H9 (cell line): ENCODE results near the gene OSBPL10. TPM values are rescaled to one million over a fixed set of nuclear protein-coding genes. Genes with fewer than 3 reads are reported as not detected.

Source experiments
- DNase-seq: peaks from one replicate; pipeline ENCODE4 v3.0.0-alpha.2; 2017
- H2AFZ ChIP-seq: one replicate; pipeline ENCODE4 v1.6.1; 2013; ENCODE audit warnings: mild to moderate bottlenecking, low read length, control low read depth, moderate library complexity
- H2AK5ac ChIP-seq: 2 replicates; pipeline ENCODE4 v1.6.1; 2013; ENCODE audit warnings: low read length, control low read depth, mixed read lengths; ENCODE audit not compliant: insufficient read length
- H2BK120ac ChIP-seq: one replicate; pipeline ENCODE4 v1.6.1; 2013; ENCODE audit warnings: low read depth, mild to moderate bottlenecking, low read length, control low read depth, inconsistent platforms; ENCODE audit not compliant: poor library complexity, severe bottlenecking
- H2BK12ac ChIP-seq: 2 replicates; pipeline ENCODE4 v1.6.1; 2013; ENCODE audit warnings: low read length, control low read depth, mixed read lengths, low read depth; ENCODE audit not compliant: insufficient read length
- H2BK15ac ChIP-seq: 2 replicates; pipeline ENCODE4 v1.6.1; 2013; ENCODE audit warnings: low read depth, low read length, control low read depth
- H2BK20ac ChIP-seq: one replicate; pipeline ENCODE4 v1.6.1; 2013; ENCODE audit warnings: low read depth, mild to moderate bottlenecking, low read length, control low read depth, inconsistent platforms; ENCODE audit not compliant: poor library complexity, severe bottlenecking
- H2BK5ac ChIP-seq: 2 replicates; pipeline ENCODE4 v1.6.1; 2013; ENCODE audit warnings: low read length, control low read depth, mixed read lengths; ENCODE audit not compliant: insufficient read length
- H3K14ac ChIP-seq: 2 replicates; pipeline ENCODE4 v1.6.1; 2013; ENCODE audit warnings: low read length, control low read depth; ENCODE audit not compliant: insufficient read depth
- H3K18ac ChIP-seq: 2 replicates; pipeline ENCODE4 v1.6.1; 2013; ENCODE audit warnings: low read depth, mild to moderate bottlenecking, mixed read lengths, low read length, control low read depth; ENCODE audit not compliant: insufficient read length
- H3K23ac ChIP-seq: 2 replicates; pipeline ENCODE4 v1.6.1; 2013; ENCODE audit warnings: low read length, control low read depth, mixed read lengths, low read depth; ENCODE audit not compliant: insufficient read length
- H3K23me2 ChIP-seq: 2 replicates; pipeline ENCODE4 v1.6.1; 2013; ENCODE audit warnings: low read depth, mild to moderate bottlenecking, mixed read lengths, low read length, control low read depth; ENCODE audit not compliant: insufficient read length, poor library complexity, severe bottlenecking
- H3K27ac ChIP-seq: 2 replicates; pipeline ENCODE4 v1.5.1; 2013; ENCODE audit warnings: low read length, control low read depth, mixed read lengths, low read depth; ENCODE audit not compliant: insufficient read length
- H3K27me3 ChIP-seq: 2 replicates; pipeline ENCODE4 v1.6.1; 2013; ENCODE audit warnings: low read length, control low read depth, inconsistent platforms; ENCODE audit not compliant: insufficient read depth
- H3K4ac ChIP-seq: 2 replicates; pipeline ENCODE4 v1.6.1; 2013; ENCODE audit warnings: low read depth, mild to moderate bottlenecking, control low read depth, inconsistent platforms, low read length, moderate library complexity
- H3K4me1 ChIP-seq: 2 replicates; pipeline ENCODE4 v1.6.1; 2013; ENCODE audit warnings: low read length, control low read depth, inconsistent platforms; ENCODE audit not compliant: insufficient read depth
- H3K4me2 ChIP-seq: 2 replicates; pipeline ENCODE4 v1.6.1; 2013; ENCODE audit warnings: low read length, control low read depth, mixed read lengths; ENCODE audit not compliant: insufficient read length, insufficient read depth
- H3K56ac ChIP-seq: 2 replicates; pipeline ENCODE4 v1.6.1; 2013; ENCODE audit warnings: low read depth, mild to moderate bottlenecking, mixed read lengths, low read length, control low read depth; ENCODE audit not compliant: insufficient read length
- H3K79me1 ChIP-seq: 2 replicates; pipeline ENCODE4 v1.6.1; 2013; ENCODE audit warnings: low read depth, mild to moderate bottlenecking, moderate library complexity, low read length, control low read depth, inconsistent platforms; ENCODE audit not compliant: insufficient read depth, poor library complexity, severe bottlenecking
- H3K79me2 ChIP-seq: 2 replicates; pipeline ENCODE4 v1.6.1; 2013; ENCODE audit warnings: low read length, control low read depth, inconsistent platforms; ENCODE audit not compliant: insufficient read depth
- H3K9ac ChIP-seq: 2 replicates; pipeline ENCODE4 v1.6.1; 2013; ENCODE audit warnings: low read length, control low read depth, mixed read lengths; ENCODE audit not compliant: insufficient read length; ENCODE audit errors: extremely low read depth
- H3K9me3 ChIP-seq: one replicate; pipeline ENCODE4 v1.6.1; 2013; ENCODE audit warnings: low read depth, low read length, inconsistent platforms; ENCODE audit not compliant: control insufficient read depth
- H3T11ph ChIP-seq: one replicate; pipeline ENCODE4 v1.6.1; 2013; ENCODE audit warnings: mild to moderate bottlenecking, low read length, control low read depth, inconsistent platforms
- H4K20me1 ChIP-seq: one replicate; pipeline ENCODE4 v1.6.1; 2013; ENCODE audit not compliant: control insufficient read depth, insufficient read length, insufficient read depth
- H4K5ac ChIP-seq: 2 replicates; pipeline ENCODE4 v1.6.1; 2013; ENCODE audit warnings: low read depth, mild to moderate bottlenecking, mixed read lengths, low read length, control low read depth; ENCODE audit not compliant: insufficient read length
- H4K8ac ChIP-seq: replicated peaks from 2 replicates; pipeline ENCODE4 v1.6.1; 2013; ENCODE audit warnings: low read length, control low read depth, mixed read lengths, low read depth; ENCODE audit not compliant: insufficient read length
- H4K91ac ChIP-seq: 2 replicates; pipeline ENCODE4 v1.6.1; 2013; ENCODE audit warnings: low read depth, mild to moderate bottlenecking, moderate library complexity, mixed read lengths, low read length, control low read depth; ENCODE audit not compliant: insufficient read length
- H3K27ac Mint-ChIP-seq, 3 experiments: 2 replicates in 2 of 3; 3 replicates in 1 of 3; pipeline ENCODE4 v1.8.0; 2020 to 2021; ENCODE audit warnings: mixed read lengths in 3 of 3, mild to moderate bottlenecking in 1 of 3, moderate library complexity in 1 of 3
- H3K27me3 Mint-ChIP-seq: 2 replicates; pipeline ENCODE4 v1.8.0; 2021; ENCODE audit warnings: low read depth, mild to moderate bottlenecking, moderate library complexity, mixed read lengths
- H3K36me3 Mint-ChIP-seq, 3 experiments: 2 replicates in 2 of 3; 3 replicates in 1 of 3; pipeline ENCODE4 v1.8.0; 2020 to 2021; ENCODE audit warnings: low read depth in 3 of 3, mixed read lengths in 3 of 3; ENCODE audit not compliant: insufficient read depth in 1 of 3
- H3K4me1 Mint-ChIP-seq, 2 experiments: 2 replicates each; pipeline ENCODE4 v1.8.0; 2020; ENCODE audit warnings: mixed read lengths in 2 of 2
- H3K4me3 Mint-ChIP-seq, 2 experiments: 2 replicates in 1 of 2; 3 replicates in 1 of 2; pipeline ENCODE4 v1.8.0; 2020 to 2021; ENCODE audit warnings: mild to moderate bottlenecking in 2 of 2, mixed read lengths in 2 of 2, moderate library complexity in 1 of 2
- H3K9me3 Mint-ChIP-seq, 2 experiments: 2 replicates in 1 of 2; 3 replicates in 1 of 2; pipeline ENCODE4 v1.8.0; 2020; ENCODE audit warnings: mild to moderate bottlenecking in 2 of 2, mixed read lengths in 2 of 2, moderate library complexity in 1 of 2
- WGBS: extraction: QIAGEN DNeasy Blood & Tissue Kit; methylation state at CpG from one replicate; pipeline ENCODE4 v1.1.7; 2013; ENCODE audit warnings: missing lambda C conversion rate, low lambda C conversion rate, mixed read lengths; ENCODE audit not compliant: insufficient read length; ENCODE audit errors: extremely low coverage; 5-methylcytosine and 5-hydroxymethylcytosine counted together
- total RNA-seq: library from RNA; stranded (reverse); gene quantifications from 2 replicates; pipeline ENCODE4 v1.2.1, GENCODE V29; 2021
- TF ChIP-seq, protein P1 (sequence below): fragments of 200-600 bp; sonication (generic); conservative IDR thresholded peaks from 3 replicates; pipeline ENCODE4 v1.8.0; 2021; ENCODE audit warnings: antibody characterized with exemption, mild to moderate bottlenecking

The OSBPL10 gene
- total RNA-seq, 1 experiment from 2014 or later, result 42.7 TPM

- H3K4me3 Mint-ChIP-seq, result no peak overlapping the region
- H3K27me3 Mint-ChIP-seq, result no peaks in the 10 kb centered on the region
- Histone ChIP-seq H3K79me1 (no peaks in the 10 kb centered on the region), H4K91ac (no peak overlapping the region), H2BK20ac (no peak overlapping the region), H3K79me2 (no peaks in the 10 kb centered on the region), H3K9me3 (no peaks in the 10 kb centered on the region), H3K9ac (no peak overlapping the region), H2BK12ac (no peak overlapping the region), H3K4me2 (no peak overlapping the region), H4K20me1 (no peaks in the 10 kb centered on the region), H3K27ac (no peak overlapping the region), H3K27me3 (no peaks in the 10 kb centered on the region), H3K4ac (no peak overlapping the region), H3K4me1 (no peaks in the 10 kb centered on the region), H2BK5ac (no peak overlapping the region), H4K5ac (no peak overlapping the region), H2BK15ac (no peak overlapping the region), H3K56ac (no peak overlapping the region), H3K23ac (no peak overlapping the region), H2AFZ (no peak overlapping the region), H3T11ph (no peak overlapping the region), H2AK5ac (no peak overlapping the region), H3K14ac (no peak overlapping the region), H3K23me2 (no peaks in the 10 kb centered on the region), H2BK120ac (no peak overlapping the region), H3K18ac (no peak overlapping the region), H4K8ac (no peak overlapping the region)
- no peak for DNase-seq
- TF ChIP-seq, protein P1, sequence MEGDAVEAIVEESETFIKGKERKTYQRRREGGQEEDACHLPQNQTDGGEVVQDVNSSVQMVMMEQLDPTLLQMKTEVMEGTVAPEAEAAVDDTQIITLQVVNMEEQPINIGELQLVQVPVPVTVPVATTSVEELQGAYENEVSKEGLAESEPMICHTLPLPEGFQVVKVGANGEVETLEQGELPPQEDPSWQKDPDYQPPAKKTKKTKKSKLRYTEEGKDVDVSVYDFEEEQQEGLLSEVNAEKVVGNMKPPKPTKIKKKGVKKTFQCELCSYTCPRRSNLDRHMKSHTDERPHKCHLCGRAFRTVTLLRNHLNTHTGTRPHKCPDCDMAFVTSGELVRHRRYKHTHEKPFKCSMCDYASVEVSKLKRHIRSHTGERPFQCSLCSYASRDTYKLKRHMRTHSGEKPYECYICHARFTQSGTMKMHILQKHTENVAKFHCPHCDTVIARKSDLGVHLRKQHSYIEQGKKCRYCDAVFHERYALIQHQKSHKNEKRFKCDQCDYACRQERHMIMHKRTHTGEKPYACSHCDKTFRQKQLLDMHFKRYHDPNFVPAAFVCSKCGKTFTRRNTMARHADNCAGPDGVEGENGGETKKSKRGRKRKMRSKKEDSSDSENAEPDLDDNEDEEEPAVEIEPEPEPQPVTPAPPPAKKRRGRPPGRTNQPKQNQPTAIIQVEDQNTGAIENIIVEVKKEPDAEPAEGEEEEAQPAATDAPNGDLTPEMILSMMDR, result no peak
- no peak overlapping the region for H3K27ac Mint-ChIP-seq
- WGBS, result no CpG with 5 or more reads among the region's 2 CpGs
- 0 out of 4 replicates have a peak, but pooled peaks cover 0 to 2% of the 10 kb centered on the region in 2 experiments for H3K4me1 Mint-ChIP-seq
- H3K9me3 Mint-ChIP-seq, result no peaks in the 10 kb centered on the region
- peaks cover 7 to 10% (median 7%) of the 10 kb centered on the region in 3 experiments; a peak in 6 of 7 replicates for H3K36me3 Mint-ChIP-seq
Observed at GRCh38 chr3:31791090-31791430, 190.0 kb downstream of the OSBPL10 start.
